IPS-NIHi11 (cell line): ENCODE measurements around the gene GSTT4.
"Not testable (repeated sequence)": the region's sequence is repeated elsewhere in the genome, so short reads cannot be mapped to it uniquely, and the experiment has no call there.

Source experiments
- DNase-seq: peaks from one replicate; pipeline ENCODE4 v3.0.0; 2012; ENCODE audit warnings: mixed read lengths, low spot score

Gene GSTT4

GRCh38 chr22:24024354-24024753, 19.1 kb upstream of the GSTT4 start:
- no peak for DNase-seq

GRCh38 chr22:24023204-24023789, 18.0 kb upstream of the GSTT4 start:
- DNase-seq = no peak

- DNase-seq = no peak
Measured at GRCh38 chr22:24021304-24021703, 16.1 kb upstream of the GSTT4 start.

- no peak for DNase-seq
Measured at GRCh38 chr22:24016156-24016555, 10.9 kb upstream of the GSTT4 start.

GRCh38 chr22:24011735-24012068, 6.4 kb upstream of the GSTT4 start:
- peak; percentile 49 for DNase-seq

- DNase-seq = no peak
Measured at GRCh38 chr22:24010018-24010391, 4.8 kb upstream of the GSTT4 start.

GRCh38 chr22:24009227-24010017, 4.2 kb upstream of the GSTT4 start:
- no peak for DNase-seq

- no peak for DNase-seq
Measured at GRCh38 chr22:24008381-24009226, 3.4 kb upstream of the GSTT4 start.

- no peak for DNase-seq
Measured at GRCh38 chr22:24008022-24008283, 2.7 kb upstream of the GSTT4 start.

- no peak for DNase-seq
Measured at GRCh38 chr22:24007253-24008021, 2.2 kb upstream of the GSTT4 start.

GRCh38 chr22:24006914-24007214, 1.6 kb upstream of the GSTT4 start:
- no peak for DNase-seq

GRCh38 chr22:24006207-24006913, 1.1 kb upstream of the GSTT4 start:
- DNase-seq = no peak

GRCh38 chr22:24003887-24004286, 1.4 kb downstream of the GSTT4 start:
- peak; percentile 11 for DNase-seq

- no peak for DNase-seq
Measured at GRCh38 chr22:24002851-24003250, 2.4 kb downstream of the GSTT4 start.

GRCh38 chr22:24002272-24002671, 3.0 kb downstream of the GSTT4 start:
- no peak for DNase-seq

GRCh38 chr22:24001314-24001713, 3.9 kb downstream of the GSTT4 start:
- DNase-seq = peak; percentile 81

GRCh38 chr22:23999779-24000178, 5.5 kb downstream of the GSTT4 start:
- not testable (repeated sequence) for DNase-seq

GRCh38 chr22:23997092-23997491, 8.2 kb downstream of the GSTT4 start:
- no peak for DNase-seq

- DNase-seq = not testable (repeated sequence)
Measured at GRCh38 chr22:23993581-23994177, 11.6 kb downstream of the GSTT4 start.

- DNase-seq = not testable (repeated sequence)
Measured at GRCh38 chr22:23993080-23993479, 12.2 kb downstream of the GSTT4 start.

- not testable (repeated sequence) for DNase-seq
Measured at GRCh38 chr22:23989583-23990244, 15.5 kb downstream of the GSTT4 start.
